Naive B cell (primary cell): ENCODE results near the gene KLF17. TPM values are rescaled to one million over a fixed set of nuclear protein-coding genes. Genes with fewer than 3 reads are reported as not detected.

Experiments
- ATAC-seq, 2 donors: fragments of 150-1000 bp; cut with Tn5 transposase; 2 replicates each; pipeline ENCODE4 v1.10.0; 2021; ENCODE audit warnings: low read depth in 2 of 2, mild to moderate bottlenecking in 2 of 2, moderate library complexity in 2 of 2
- DNase-seq: peaks from one replicate; pipeline ENCODE4 v3.0.0; 2022
- H3K27ac Mint-ChIP-seq, 6 donors: one replicate each; pipeline ENCODE4 v1.8.0; 2020 to 2022; ENCODE audit warnings: mild to moderate bottlenecking in 6 of 6, mixed read lengths in 6 of 6, moderate library complexity in 5 of 6, inconsistent platforms in 2 of 6
- H3K27me3 Mint-ChIP-seq, 3 donors: one replicate each; pipeline ENCODE4 v1.8.0; 2021 to 2022; ENCODE audit warnings: mixed read lengths in 3 of 3, mild to moderate bottlenecking in 1 of 3
- H3K36me3 Mint-ChIP-seq, 2 donors: one replicate each; pipeline ENCODE4 v1.8.0; 2020 to 2022; ENCODE audit warnings: mixed read lengths in 2 of 2, inconsistent platforms in 1 of 2, mild to moderate bottlenecking in 1 of 2
- H3K4me1 Mint-ChIP-seq, 3 donors: one replicate each; pipeline ENCODE4 v1.8.0; 2020 to 2022; ENCODE audit warnings: mixed read lengths in 3 of 3, inconsistent platforms in 1 of 3, mild to moderate bottlenecking in 1 of 3, moderate library complexity in 1 of 3
- H3K4me3 Mint-ChIP-seq, 8 donors: one replicate each; pipeline ENCODE4 v1.8.0; 2020 to 2022; ENCODE audit warnings: mild to moderate bottlenecking in 8 of 8, mixed read lengths in 8 of 8, moderate library complexity in 8 of 8, inconsistent platforms in 2 of 8
- H3K9me3 Mint-ChIP-seq, 7 donors: one replicate each; pipeline ENCODE4 v1.8.0; 2020 to 2022; ENCODE audit warnings: mixed read lengths in 7 of 7, mild to moderate bottlenecking in 5 of 7, inconsistent platforms in 2 of 7, moderate library complexity in 1 of 7
- polyA plus RNA-seq, 6 donors: library from polyadenylated mRNA; unstranded; fragments of 300-500 nt; fragmentation: Illumina TruSeq; gene quantifications; one replicate each; pipeline ENCODE4 v1.2.3, GENCODE V29; 2021; ENCODE audit warnings: low read depth in 6 of 6

KLF17 gene, protein sequence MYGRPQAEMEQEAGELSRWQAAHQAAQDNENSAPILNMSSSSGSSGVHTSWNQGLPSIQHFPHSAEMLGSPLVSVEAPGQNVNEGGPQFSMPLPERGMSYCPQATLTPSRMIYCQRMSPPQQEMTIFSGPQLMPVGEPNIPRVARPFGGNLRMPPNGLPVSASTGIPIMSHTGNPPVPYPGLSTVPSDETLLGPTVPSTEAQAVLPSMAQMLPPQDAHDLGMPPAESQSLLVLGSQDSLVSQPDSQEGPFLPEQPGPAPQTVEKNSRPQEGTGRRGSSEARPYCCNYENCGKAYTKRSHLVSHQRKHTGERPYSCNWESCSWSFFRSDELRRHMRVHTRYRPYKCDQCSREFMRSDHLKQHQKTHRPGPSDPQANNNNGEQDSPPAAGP
- polyA plus RNA-seq: not detected

GRCh38 chr1:44118682-44119081 is at the start of gene KLF17:
Gene KLF17 (plus strand): TSS chr1:44118821. CDS start chr1:44118908, 87 bp downstream.
- H3K9me3 Mint-ChIP-seq: no peaks in the 10 kb centered on the region
- no peak for DNase-seq
- peaks cover 0 to 7% (median 3%) of the 10 kb centered on the region in 3 donors for H3K4me1 Mint-ChIP-seq
- ATAC-seq: no peak
- H3K27me3 Mint-ChIP-seq: peaks cover 7 to 13% (median 12%) of the 10 kb centered on the region in 3 donors
- H3K4me3 Mint-ChIP-seq: peak within 1 kb of the TSS in 1 of 8 donors; percentile 34
- H3K27ac Mint-ChIP-seq: peak within 1 kb of the TSS in 1 of 6 donors; percentile 41
- H3K36me3 Mint-ChIP-seq: no peaks in the 10 kb centered on the region

DNA sequence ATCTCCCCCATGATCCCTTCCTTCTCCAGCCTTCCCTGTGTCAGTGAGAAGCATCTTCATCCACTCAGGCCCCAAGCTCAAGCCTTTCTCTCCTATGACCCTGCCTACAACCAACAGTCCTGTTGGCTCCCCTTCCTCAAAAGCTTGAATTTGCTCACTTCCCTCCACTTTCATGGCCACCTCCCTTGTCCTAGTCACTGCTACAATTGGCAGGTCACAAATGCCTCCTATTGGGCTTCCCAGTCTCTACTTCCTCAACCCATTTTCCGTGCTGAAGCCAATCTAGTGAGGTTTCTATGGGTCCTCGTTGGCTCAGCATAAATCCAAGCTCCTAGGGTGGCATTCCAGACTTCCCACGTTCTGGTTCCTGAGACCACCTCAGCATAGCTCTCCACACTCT is 47.2 kb upstream of the KLF17 start:
- Mint-ChIP-seq H3K36me3 (no peaks in the 10 kb centered on the region), H3K27me3 (no peaks in the 10 kb centered on the region), H3K9me3 (peaks cover 0 to 2% (median 0%) of the 10 kb centered on the region in 7 donors), H3K27ac (no peak overlapping the region), H3K4me1 (peaks cover 55 to 60% (median 59%) of the 10 kb centered on the region in 3 donors), H3K4me3 (no peak overlapping the region)
- DNase-seq (no peak), ATAC-seq (no peak)

DNA sequence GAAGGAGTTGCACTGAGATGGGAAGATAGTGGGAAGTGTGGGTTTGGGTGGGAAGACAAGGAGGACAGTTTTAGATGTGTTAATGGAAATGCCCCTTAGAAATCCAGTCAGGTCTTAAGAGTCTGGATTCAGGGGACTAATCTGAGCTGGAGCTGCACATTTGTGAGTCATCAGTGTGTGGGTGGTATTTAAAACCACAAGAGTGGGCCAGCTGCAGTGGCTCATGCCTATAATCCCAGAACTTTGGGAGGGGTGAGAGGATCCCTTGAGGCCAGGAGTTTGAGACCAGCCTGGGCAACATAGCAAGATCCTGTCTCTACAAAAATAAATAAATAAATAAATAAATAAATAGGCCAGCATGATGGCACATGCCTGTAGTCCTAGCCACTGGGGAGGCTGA is 46.4 kb upstream of the KLF17 start:
- no peak for DNase-seq
- Mint-ChIP-seq H3K27ac (peak overlapping the region in 1 of 6 donors; percentile 37), H3K36me3 (no peaks in the 10 kb centered on the region), H3K4me3 (no peak overlapping the region), H3K4me1 (peaks cover 53 to 58% (median 57%) of the 10 kb centered on the region in 3 donors), H3K9me3 (peaks cover 0 to 2% (median 0%) of the 10 kb centered on the region in 7 donors), H3K27me3 (no peaks in the 10 kb centered on the region)
- no peak for ATAC-seq

DNA sequence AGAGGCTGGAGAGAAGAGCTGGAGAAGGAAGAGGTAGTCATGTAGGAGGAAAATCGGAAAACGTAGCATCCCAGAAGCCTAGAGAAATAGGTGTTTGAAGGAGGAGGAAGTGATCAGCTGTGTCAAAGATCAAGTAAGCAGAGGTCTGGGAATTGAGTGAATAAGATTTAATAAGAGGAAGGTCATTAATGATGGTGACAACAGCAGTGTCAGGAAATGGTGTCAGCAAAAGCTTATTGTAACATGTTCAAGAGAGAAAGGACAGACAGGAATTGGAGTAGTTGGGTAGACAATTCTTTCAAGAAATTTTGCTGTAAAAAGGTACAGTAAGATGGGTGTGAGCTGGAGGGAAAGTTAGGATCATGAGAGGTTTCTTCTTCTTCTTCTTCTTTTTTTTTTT is 45.8 kb upstream of the KLF17 start:
- ATAC-seq: no peak
- no peaks in the 10 kb centered on the region for H3K27me3 Mint-ChIP-seq
- peaks cover 0 to 2% (median 0%) of the 10 kb centered on the region in 7 donors for H3K9me3 Mint-ChIP-seq

DNA sequence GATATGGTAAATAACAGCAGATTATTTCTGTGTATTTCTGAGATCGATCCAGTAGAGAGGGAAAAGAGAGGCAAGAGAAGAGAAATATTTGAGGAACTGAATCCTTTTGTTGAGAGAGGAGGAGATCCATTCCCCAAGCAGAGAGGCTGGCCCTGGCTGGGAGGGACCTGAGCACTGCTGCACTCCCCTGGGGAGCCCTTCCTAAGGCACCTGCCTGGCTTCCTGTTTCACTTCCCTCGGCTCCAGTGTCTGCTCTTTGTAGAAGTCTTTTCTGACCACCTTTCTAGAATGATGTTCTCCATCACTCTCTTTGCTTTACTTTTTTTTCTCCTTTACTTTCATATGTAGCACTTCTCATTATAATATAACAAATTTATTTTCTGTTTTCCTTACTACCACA is 45.1 kb upstream of the KLF17 start:
- no peaks in the 10 kb centered on the region for H3K36me3 Mint-ChIP-seq
- H3K27me3 Mint-ChIP-seq: no peaks in the 10 kb centered on the region
- H3K27ac Mint-ChIP-seq: peak overlapping the region in 3 of 6 donors; percentile 11 to 87 (median 17)
- H3K9me3 Mint-ChIP-seq: peaks cover 0 to 2% (median 0%) of the 10 kb centered on the region in 7 donors
- DNase-seq (peak; percentile 51), ATAC-seq (peak; percentile 91 to 97)
- H3K4me1 Mint-ChIP-seq: peaks cover 43 to 44% (median 44%) of the 10 kb centered on the region in 3 donors
- peak overlapping the region in 5 of 8 donors; percentile 21 to 69 (median 26) for H3K4me3 Mint-ChIP-seq

More for the DNA sequence above, 45.8 kb upstream of the KLF17 start:
- Mint-ChIP-seq H3K4me3 (peak overlapping the region in 2 of 8 donors; percentile 2 to 69), H3K27ac (peak overlapping the region in 3 of 6 donors; percentile 14 to 55 (median 16)), H3K36me3 (no peaks in the 10 kb centered on the region), H3K4me1 (peaks cover 47 to 51% (median 50%) of the 10 kb centered on the region in 3 donors)
- DNase-seq: no peak

DNA sequence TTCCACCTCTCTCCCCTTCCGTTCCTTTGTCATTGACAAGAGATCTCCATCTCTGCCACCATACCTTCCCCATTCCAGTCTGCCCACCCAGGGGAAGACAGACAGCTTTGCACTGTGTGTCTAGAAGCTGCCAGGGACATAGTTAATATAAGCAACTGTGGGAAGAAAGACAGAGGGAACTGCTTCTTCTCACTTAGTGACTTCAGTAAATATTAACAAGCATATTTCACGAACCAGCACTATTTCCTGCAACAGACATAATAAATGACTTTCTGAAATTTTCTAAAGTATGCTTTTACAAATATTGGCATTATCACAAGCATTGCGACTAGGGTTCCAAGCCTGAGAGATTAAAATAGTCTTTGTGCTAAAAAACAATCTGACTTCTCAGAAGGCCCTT is 44.2 kb upstream of the KLF17 start:
- H3K4me1 Mint-ChIP-seq: peaks cover 34 to 36% (median 35%) of the 10 kb centered on the region in 3 donors
- H3K9me3 Mint-ChIP-seq: peaks cover 0 to 2% (median 0%) of the 10 kb centered on the region in 7 donors
- no peaks in the 10 kb centered on the region for H3K27me3 Mint-ChIP-seq
- H3K36me3 Mint-ChIP-seq: no peaks in the 10 kb centered on the region
- ATAC-seq (no peak), DNase-seq (no peak)
- peak overlapping the region in 2 of 8 donors; percentile 0 to 3 for H3K4me3 Mint-ChIP-seq
- peak overlapping the region in 2 of 6 donors; percentile 23 to 93 for H3K27ac Mint-ChIP-seq

DNA sequence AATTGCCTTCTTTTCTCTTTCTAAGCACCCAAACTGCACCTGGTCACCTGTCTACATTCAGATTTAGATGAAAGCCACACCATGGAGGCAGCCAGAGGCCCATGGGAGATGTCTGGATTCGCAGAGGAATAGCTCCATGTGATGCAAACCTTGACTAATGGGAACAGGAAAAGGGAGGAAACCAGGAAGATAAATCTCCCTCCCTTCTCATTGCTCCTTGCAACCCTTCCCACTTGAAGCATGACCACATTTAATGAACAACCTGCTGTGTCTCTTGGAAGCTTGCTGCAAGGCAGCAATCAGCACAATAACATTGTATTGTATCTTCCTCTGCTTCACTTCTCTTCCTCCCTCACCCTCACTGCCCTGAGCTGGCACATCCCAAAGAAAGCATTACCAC is 42.6 kb upstream of the KLF17 start:
- Mint-ChIP-seq H3K4me3 (no peak overlapping the region), H3K27me3 (no peaks in the 10 kb centered on the region), H3K36me3 (no peaks in the 10 kb centered on the region), H3K9me3 (no peaks in the 10 kb centered on the region), H3K4me1 (peaks cover 25 to 29% (median 26%) of the 10 kb centered on the region in 3 donors), H3K27ac (peak overlapping the region in 3 of 6 donors; percentile 14 to 80 (median 18))
- ATAC-seq (no peak), DNase-seq (no peak)

GRCh38 chr1:44077421-44077820 is 41.2 kb upstream of the KLF17 start:
- H3K4me1 Mint-ChIP-seq: peaks cover 19 to 21% (median 20%) of the 10 kb centered on the region in 3 donors
- no peak overlapping the region for H3K4me3 Mint-ChIP-seq
- H3K9me3 Mint-ChIP-seq: no peaks in the 10 kb centered on the region
- ATAC-seq (no peak), DNase-seq (no peak)
- peaks cover 0 to 6% (median 3%) of the 10 kb centered on the region in 3 donors for H3K27me3 Mint-ChIP-seq
- no peak overlapping the region for H3K27ac Mint-ChIP-seq
- no peaks in the 10 kb centered on the region for H3K36me3 Mint-ChIP-seq

- Mint-ChIP-seq H3K27me3 (peaks cover 0 to 6% (median 6%) of the 10 kb centered on the region in 3 donors), H3K4me3 (no peak overlapping the region), H3K4me1 (peaks cover 13 to 15% (median 13%) of the 10 kb centered on the region in 3 donors), H3K36me3 (no peaks in the 10 kb centered on the region), H3K27ac (peak overlapping the region in 1 of 6 donors; percentile 14), H3K9me3 (no peaks in the 10 kb centered on the region)
- no peak for ATAC-seq
- no peak for DNase-seq
These were observed 40.5 kb upstream of the KLF17 start for GRCh38 chr1:44078104-44078503.

- Mint-ChIP-seq H3K27ac (peak overlapping the region in 1 of 6 donors; percentile 27), H3K27me3 (peaks cover 0 to 6% (median 6%) of the 10 kb centered on the region in 3 donors), H3K4me3 (no peak overlapping the region), H3K9me3 (no peaks in the 10 kb centered on the region), H3K36me3 (no peaks in the 10 kb centered on the region), H3K4me1 (peaks cover 0 to under 1% (median 0%) of the 10 kb centered on the region in 3 donors)
- ATAC-seq (no peak), DNase-seq (no peak)
These were observed 39.1 kb upstream of the KLF17 start for GRCh38 chr1:44079566-44079965.

DNA sequence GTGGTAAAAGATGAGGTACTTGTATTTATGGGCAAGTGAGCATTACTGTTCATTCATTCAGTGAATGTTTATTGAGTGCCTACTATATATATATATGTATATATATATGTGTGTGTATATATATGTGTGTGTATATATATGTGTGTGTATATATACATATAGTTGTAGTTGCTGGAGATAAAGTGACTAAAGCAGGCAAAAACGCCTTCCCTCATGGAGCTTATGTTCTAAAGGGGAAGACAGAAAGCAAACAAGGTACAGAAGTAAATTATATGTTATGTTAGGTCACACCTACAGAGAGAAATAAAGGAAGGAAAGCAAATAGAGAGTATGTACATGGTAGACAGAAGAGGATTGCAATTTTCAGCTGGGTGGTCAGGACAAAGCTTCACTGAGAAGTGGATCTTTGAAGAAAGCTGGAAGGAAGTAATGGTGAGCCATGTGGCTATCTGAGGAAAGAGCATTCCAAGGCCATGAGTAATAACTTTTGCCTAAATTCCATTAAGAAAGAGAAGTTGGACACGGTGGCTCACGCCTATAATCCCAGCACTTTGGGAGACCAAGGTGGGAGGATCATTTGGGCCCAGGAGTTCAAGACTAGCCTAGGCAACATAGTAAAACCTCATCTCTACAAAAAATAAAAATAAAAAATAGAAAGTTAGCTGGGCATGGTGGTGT is 33.5 kb upstream of the KLF17 start:
- Mint-ChIP-seq H3K27ac (no peak overlapping the region), H3K36me3 (no peaks in the 10 kb centered on the region), H3K27me3 (peaks cover 5 to 38% (median 19%) of the 10 kb centered on the region in 3 donors), H3K9me3 (no peaks in the 10 kb centered on the region), H3K4me3 (no peak overlapping the region), H3K4me1 (no peaks in the 10 kb centered on the region)
- no peak for ATAC-seq
- no peak for DNase-seq

DNA sequence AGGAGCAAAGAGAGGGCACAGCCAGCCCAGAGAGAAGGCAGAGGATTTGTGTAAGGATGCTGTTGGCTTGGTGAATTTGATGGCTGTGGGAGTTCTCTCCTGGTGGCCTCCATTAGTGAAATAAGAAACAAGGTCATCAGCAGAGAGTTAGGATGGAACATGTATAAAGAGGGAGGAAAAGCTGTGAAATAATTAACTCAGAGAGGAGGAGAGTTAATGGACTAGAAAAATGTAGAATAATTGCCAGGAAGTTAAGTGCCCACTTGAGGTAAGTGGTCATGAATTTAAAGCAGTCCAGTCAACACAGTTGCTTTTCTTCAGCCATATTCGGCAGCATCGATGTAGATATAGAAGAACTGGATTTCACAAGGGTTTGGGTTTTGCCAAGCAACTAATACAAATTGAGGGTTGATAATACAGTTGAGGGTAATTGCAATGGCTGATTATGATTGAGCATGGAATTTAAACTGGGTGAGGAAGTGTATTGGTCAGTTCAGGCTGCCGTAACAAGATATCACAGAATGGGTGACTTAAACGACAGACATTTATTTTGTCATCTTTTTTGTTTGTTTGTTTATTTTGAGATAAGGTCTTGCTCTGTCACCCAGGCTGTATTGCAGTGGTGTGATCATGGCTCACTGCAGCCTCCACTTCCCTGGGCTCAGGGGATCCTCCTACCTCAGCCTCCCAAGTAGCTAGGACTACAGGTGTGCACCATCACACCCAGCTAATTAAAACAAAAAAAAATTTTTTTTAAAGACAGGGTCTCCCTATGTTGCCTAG is 31.7 kb upstream of the KLF17 start:
- no peak for ATAC-seq
- Mint-ChIP-seq H3K4me1 (no peaks in the 10 kb centered on the region), H3K4me3 (no peak overlapping the region), H3K27me3 (peaks cover 6 to 44% (median 19%) of the 10 kb centered on the region in 3 donors), H3K9me3 (no peaks in the 10 kb centered on the region), H3K27ac (no peak overlapping the region), H3K36me3 (no peaks in the 10 kb centered on the region)
- DNase-seq: no peak
